B cell (primary cell): ENCODE data around the gene CPNE1. TPM values are rescaled to one million over a fixed set of nuclear protein-coding genes. Genes with fewer than 3 reads are reported as not detected.

Experiments used
- ATAC-seq: fragments of 200-7000 bp; cut with Tn5 transposase; one replicate; pipeline ENCODE4 v1.10.0; 2021; ENCODE audit warnings: low read depth, mild to moderate bottlenecking, moderate number of reproducible peaks, moderate library complexity
- CTCF ChIA-PET: fragments of 350-600 bp; sonication (Branson Sonifier 250); formaldehyde crosslinking; loops from one replicate; lab custom pipeline; 2021; ENCODE audit warnings: antibody characterized with exemption, inconsistent platforms; lab: Charles Lee
- POLR2A ChIA-PET: fragments of 350-600 bp; sonication (Branson Sonifier 250); formaldehyde crosslinking; loops from one replicate; lab custom pipeline; 2021; ENCODE audit warnings: antibody characterized with exemption; lab: Charles Lee
- DNase-seq: peaks from one replicate; pipeline ENCODE4 v3.0.0; 2013
- H2AFZ ChIP-seq: 2 replicates; pipeline ENCODE4 v1.6.1; 2012; ENCODE audit warnings: mild to moderate bottlenecking, low read depth, low read length; ENCODE audit not compliant: insufficient read depth, poor library complexity, severe bottlenecking
- H3K27ac ChIP-seq, 2 donors: 1 replicate in 1 of 2; 2 replicates in 1 of 2; pipeline ENCODE4 v1.5.1; 2012 to 2013; ENCODE audit warnings: low read length in 2 of 2, mild to moderate bottlenecking in 2 of 2, moderate library complexity in 1 of 2
- H3K27me3 ChIP-seq, 4 experiments: fragments of 200-600 bp in 1 of 4; sonication (generic) in 1 of 4; replicated peaks in 1 of 4; 1 replicate in 2 of 4; 2 replicates in 2 of 4; pipeline versions ENCODE4 v1.6.1 to v1.7.0; 2013 to 2016; ENCODE audit warnings: low read length in 3 of 4, mild to moderate bottlenecking in 2 of 4, mixed read lengths in 1 of 4, moderate library complexity in 1 of 4; ENCODE audit not compliant: insufficient read depth in 4 of 4, control insufficient read depth in 3 of 4; ENCODE audit errors: control extremely low read depth in 1 of 4
- H3K36me3 ChIP-seq, 2 experiments: replicated peaks in 1 of 2; 1 replicate in 1 of 2; 2 replicates in 1 of 2; pipeline versions ENCODE4 v1.6.1 to v1.7.1; 2013; ENCODE audit warnings: low read length in 1 of 2; ENCODE audit not compliant: insufficient read depth in 2 of 2, control insufficient read depth in 1 of 2; ENCODE audit errors: control extremely low read depth in 1 of 2, extremely low read depth in 1 of 2
- H3K4me1 ChIP-seq, 2 donors: fragments of 200-600 bp in 1 of 2; sonication (generic) in 1 of 2; 1 replicate in 1 of 2; 2 replicates in 1 of 2; pipeline versions ENCODE4 v1.5.1 to v1.6.1; 2013 to 2017; ENCODE audit warnings: low read length in 2 of 2; ENCODE audit not compliant: control insufficient read depth in 2 of 2, insufficient read depth in 2 of 2
- H3K4me2 ChIP-seq: replicated peaks from 2 replicates; pipeline ENCODE3; 2012; ENCODE audit warnings: mild to moderate bottlenecking, low read depth, low read length; ENCODE audit not compliant: poor library complexity, severe bottlenecking
- H3K4me3 ChIP-seq, 5 experiments: fragments of 200-600 bp in 1 of 5; sonication (generic) in 1 of 5; 1 replicate in 3 of 5; 2 replicates in 2 of 5; pipeline versions ENCODE4 v1.5.1 to v1.7.0; 2011 to 2016; ENCODE audit warnings: low read length in 4 of 5, mild to moderate bottlenecking in 4 of 5, low read depth in 2 of 5, control low read depth in 1 of 5, moderate library complexity in 1 of 5; ENCODE audit not compliant: insufficient read depth in 1 of 5; ENCODE audit errors: control extremely low read depth in 1 of 5, extremely low read depth in 1 of 5
- H3K79me2 ChIP-seq: fragments of 200-600 bp; sonication (generic); one replicate; pipeline ENCODE4 v1.6.0; 2016; ENCODE audit warnings: low read length; ENCODE audit not compliant: control insufficient read depth, insufficient read depth
- H3K9ac ChIP-seq: fragments of 200-600 bp; sonication (generic); 2 replicates; pipeline ENCODE4 v1.6.1; 2017; ENCODE audit warnings: mild to moderate bottlenecking, low read length, moderate library complexity
- H3K9me3 ChIP-seq, 3 donors: one replicate each; pipeline versions ENCODE4 v1.6.1 to v1.7.1; 2013; ENCODE audit warnings: low read length in 2 of 3; ENCODE audit not compliant: control insufficient read depth in 2 of 3, insufficient read depth in 1 of 3; ENCODE audit errors: control extremely low read depth in 1 of 3
- H4K20me1 ChIP-seq: 2 replicates; pipeline ENCODE4 v1.6.0; 2012; ENCODE audit warnings: mild to moderate bottlenecking, low read length; ENCODE audit not compliant: insufficient read depth, control insufficient read depth, poor library complexity, severe bottlenecking
- H3K27ac Mint-ChIP-seq: one replicate; pipeline ENCODE4 v1.8.0; 2021; ENCODE audit warnings: mixed read lengths
- H3K27me3 Mint-ChIP-seq: one replicate; pipeline ENCODE4 v1.8.0; 2021; ENCODE audit warnings: mixed read lengths
- H3K4me1 Mint-ChIP-seq: one replicate; pipeline ENCODE4 v1.8.0; 2021; ENCODE audit warnings: mixed read lengths
- H3K4me3 Mint-ChIP-seq: one replicate; pipeline ENCODE4 v1.8.0; 2021; ENCODE audit warnings: mixed read lengths
- H3K9me3 Mint-ChIP-seq: one replicate; pipeline ENCODE4 v1.8.0; 2022; ENCODE audit warnings: mixed read lengths; ENCODE audit not compliant: insufficient read depth
- EZH2 ChIP-seq: IDR thresholded peaks from 2 replicates; pipeline ENCODE4 v1.6.1; 2012; ENCODE audit warnings: borderline replicate concordance, low read depth, mild to moderate bottlenecking, moderate library complexity, low read length; ENCODE audit not compliant: insufficient read depth, poor library complexity, severe bottlenecking
- WGBS: methylation state at CpG from one replicate; pipeline ENCODE4 v1.1.5; 2013; ENCODE audit warnings: missing lambda C conversion rate; ENCODE audit not compliant: insufficient coverage; 5-methylcytosine and 5-hydroxymethylcytosine counted together
- intact Hi-C: fragments of 100-400 bp; cut with micrococcal nuclease; formaldehyde crosslinking; loops from one replicate; pipeline ENCODE4 v1.10.0; 2022
- polyA plus RNA-seq: library from polyadenylated mRNA; depleted of rRNA; stranded (reverse); fragments of >200 nt; gene quantifications from 2 replicates; pipeline ENCODE4 v1.2.3, GENCODE V29; 2012
- total RNA-seq, 2 donors: library from RNA; stranded (reverse); fragments of 120-200 nt in 1 of 2; gene quantifications; 1 replicate in 1 of 2; 2 replicates in 1 of 2; pipeline versions ENCODE4 v1.2.3 to v1.2.4, GENCODE V29; 2013 to 2022
- TF ChIP-seq, protein P1 (sequence below): fragments of 200-600 bp; IDR thresholded peaks from one replicate; pipeline ENCODE4 v1.8.0; 2022; ENCODE audit warnings: antibody characterized with exemption, mild to moderate bottlenecking

CPNE1 gene
- total and polyA plus RNA-seq, 2 donors (not counting 1 experiment from before 2014, with no cell fraction given): 321 to 323 TPM

DNA sequence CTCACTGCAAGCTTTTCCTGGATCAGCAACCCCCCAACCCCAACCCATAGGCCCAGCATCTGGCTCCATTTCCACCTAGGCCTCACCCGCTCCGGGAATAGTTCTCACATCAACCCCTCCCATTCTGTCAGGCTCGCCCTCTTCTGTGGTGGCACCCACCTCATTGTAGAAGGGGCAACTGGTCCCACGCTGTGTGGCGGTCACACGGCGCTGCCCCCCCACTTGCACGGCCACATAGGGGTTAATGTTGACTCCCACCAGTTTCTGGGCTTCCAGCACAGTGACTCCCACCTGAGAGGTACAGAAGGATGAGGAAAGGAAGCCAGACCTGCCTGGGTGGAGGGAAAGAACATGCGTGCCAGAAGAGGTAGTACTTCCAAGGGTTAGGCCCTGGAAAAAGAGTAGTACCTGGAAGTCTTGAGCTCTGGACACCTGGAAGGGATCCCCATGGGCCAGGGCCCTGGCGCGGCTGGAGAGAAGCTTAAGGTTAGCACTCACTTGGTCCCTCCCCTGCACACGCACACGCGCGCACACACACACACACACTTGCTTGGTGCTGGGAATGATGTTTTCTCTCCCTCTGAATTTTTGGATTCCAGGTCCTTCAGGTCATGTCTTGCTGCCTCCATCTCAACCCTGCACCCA lies 61.7 kb downstream of the CPNE1 start:
- ATAC-seq (no peak), DNase-seq (no peak)
- WGBS: over 99% methylated on average over 12 of the region's 15 CpGs
- no peak overlapping the region for H3K27ac Mint-ChIP-seq
- no peak overlapping the region for H3K4me3 ChIP-seq
- peaks cover 16 to 17% of the 10 kb centered on the region in 2 donors for H3K4me1 ChIP-seq
- H3K27me3 ChIP-seq: peaks cover 0 to 40% (median 15%) of the 10 kb centered on the region in 4 experiments
- H3K79me2 ChIP-seq: no peaks in the 10 kb centered on the region
- H3K36me3 ChIP-seq: no peaks in the 10 kb centered on the region
- no peak overlapping the region for H2AFZ ChIP-seq
- H3K4me2 ChIP-seq: no peak overlapping the region
- POLR2A ChIA-PET: no interaction called here
- H4K20me1 ChIP-seq: no peaks in the 10 kb centered on the region
- no peaks in the 10 kb centered on the region for H3K9me3 Mint-ChIP-seq
- peaks cover 33% of the 10 kb centered on the region for H3K27me3 Mint-ChIP-seq
- peaks cover 16% of the 10 kb centered on the region for H3K4me1 Mint-ChIP-seq
- H3K9me3 ChIP-seq: peaks cover 0 to 6% (median 0%) of the 10 kb centered on the region in 3 donors
- intact Hi-C loops: loop anchor here (5.0 kb wide), 1 partner anchor 94 kb away; the partner anchor contains the start of genes NFS1 and ROMO1
- peak overlapping the region; percentile 68 for H3K4me3 Mint-ChIP-seq
- no peak overlapping the region for H3K9ac ChIP-seq
- CTCF ChIA-PET: interaction anchor here (1.1 to 3.5 kb wide), 5 partner anchors 16 to 282 kb away, joined by 3 to 25 read pairs (median 5); no protein-coding TSS in a partner anchor
- no peak for TF ChIP-seq EZH2
- TF ChIP-seq, protein P1, sequence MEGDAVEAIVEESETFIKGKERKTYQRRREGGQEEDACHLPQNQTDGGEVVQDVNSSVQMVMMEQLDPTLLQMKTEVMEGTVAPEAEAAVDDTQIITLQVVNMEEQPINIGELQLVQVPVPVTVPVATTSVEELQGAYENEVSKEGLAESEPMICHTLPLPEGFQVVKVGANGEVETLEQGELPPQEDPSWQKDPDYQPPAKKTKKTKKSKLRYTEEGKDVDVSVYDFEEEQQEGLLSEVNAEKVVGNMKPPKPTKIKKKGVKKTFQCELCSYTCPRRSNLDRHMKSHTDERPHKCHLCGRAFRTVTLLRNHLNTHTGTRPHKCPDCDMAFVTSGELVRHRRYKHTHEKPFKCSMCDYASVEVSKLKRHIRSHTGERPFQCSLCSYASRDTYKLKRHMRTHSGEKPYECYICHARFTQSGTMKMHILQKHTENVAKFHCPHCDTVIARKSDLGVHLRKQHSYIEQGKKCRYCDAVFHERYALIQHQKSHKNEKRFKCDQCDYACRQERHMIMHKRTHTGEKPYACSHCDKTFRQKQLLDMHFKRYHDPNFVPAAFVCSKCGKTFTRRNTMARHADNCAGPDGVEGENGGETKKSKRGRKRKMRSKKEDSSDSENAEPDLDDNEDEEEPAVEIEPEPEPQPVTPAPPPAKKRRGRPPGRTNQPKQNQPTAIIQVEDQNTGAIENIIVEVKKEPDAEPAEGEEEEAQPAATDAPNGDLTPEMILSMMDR: no peak
- H3K27ac ChIP-seq: no peak overlapping the region

DNA sequence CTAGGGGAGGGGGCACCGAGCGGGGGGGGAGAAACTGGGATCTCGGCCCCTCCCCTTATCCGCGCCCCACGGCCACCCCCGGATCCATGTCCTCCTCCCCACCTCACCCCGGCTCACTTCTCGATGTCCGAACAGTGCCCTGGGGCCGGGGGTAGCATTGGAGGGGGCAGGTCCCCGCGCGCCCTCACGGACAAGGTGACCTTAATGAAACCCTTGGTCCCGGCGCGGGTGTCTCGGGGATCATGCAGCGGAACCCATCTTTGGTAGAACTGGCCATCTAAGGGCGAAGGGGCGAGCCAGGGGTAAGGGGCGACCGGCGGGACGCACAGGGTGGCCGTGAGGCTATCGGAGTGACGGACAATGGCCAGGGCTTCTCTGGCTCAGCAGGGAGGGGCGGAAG lies 62.7 kb downstream of the CPNE1 start:
- Histone ChIP-seq H2AFZ (peak overlapping the region; percentile 82), H4K20me1 (no peaks in the 10 kb centered on the region), H3K4me1 (peaks cover 16 to 17% of the 10 kb centered on the region in 2 donors), H3K4me3 (peak overlapping the region in 4 of 5 experiments; percentile 40 to 77 (median 58)), H3K36me3 (no peaks in the 10 kb centered on the region), H3K79me2 (no peaks in the 10 kb centered on the region), H3K27me3 (peaks cover 0 to 40% (median 15%) of the 10 kb centered on the region in 4 experiments), H3K4me2 (peak overlapping the region; percentile 98), H3K9ac (peak overlapping the region; percentile 75), H3K27ac (no peak overlapping the region), H3K9me3 (peaks cover 0 to 6% (median 0%) of the 10 kb centered on the region in 3 donors)
- no peaks in the 10 kb centered on the region for H3K9me3 Mint-ChIP-seq
- POLR2A ChIA-PET: no interaction called here
- TF ChIP-seq, protein P1: no peak
- no peak for TF ChIP-seq EZH2
- ATAC-seq (no peak), DNase-seq (no peak)
- H3K4me1 Mint-ChIP-seq: peaks cover 14% of the 10 kb centered on the region
- WGBS: 45% methylated on average over 25 of the region's 30 CpGs
- peak overlapping the region; percentile 89 for H3K4me3 Mint-ChIP-seq
- intact Hi-C loops: loop anchor here (1.0 to 5.0 kb wide), 3 partner anchors 14 to 282 kb away; partner anchors contain the start of genes NFS1 and ROMO1
- CTCF ChIA-PET: interaction anchor here (1.0 to 3.5 kb wide), 13 partner anchors 14 to 511 kb away, joined by 3 to 25 read pairs (median 4); partner anchors contain the start of genes NFS1, ROMO1 and SPAG4
- no peak overlapping the region for H3K27ac Mint-ChIP-seq
- peaks cover 43% of the 10 kb centered on the region for H3K27me3 Mint-ChIP-seq
